Measurements from ENCODE around the gene RAB8A.

RAB8A gene

GRCh38 chr19:16111160-16111908, at the start of gene RAB8A:
Gene RAB8A (plus strand): TSS chr19:16111889. CDS start chr19:16111902, 13 bp downstream.
- peak; percentile 98 for DNase-seq (ENCODE audit: low read depth)

- no peak for DNase-seq (ENCODE audit: low read depth)
Measured at GRCh38 chr19:16061943-16062342, 49.7 kb upstream of the RAB8A start.

GRCh38 chr19:16062789-16063188, 48.9 kb upstream of the RAB8A start:
- DNase-seq (ENCODE audit: low read depth) = no peak

- DNase-seq (ENCODE audit: low read depth) = no peak
Measured at GRCh38 chr19:16064209-16064889, 47.3 kb upstream of the RAB8A start.

- no peak for DNase-seq (ENCODE audit: low read depth)
Measured at GRCh38 chr19:16066611-16067104, 45.0 kb upstream of the RAB8A start.

- no peak for DNase-seq (ENCODE audit: low read depth)
Measured at GRCh38 chr19:16067205-16067938, 44.3 kb upstream of the RAB8A start.

- no peak for DNase-seq (ENCODE audit: low read depth)
Measured at GRCh38 chr19:16068696-16069259, 42.9 kb upstream of the RAB8A start.

GRCh38 chr19:16069813-16070365, 41.8 kb upstream of the RAB8A start:
- no peak for DNase-seq (ENCODE audit: low read depth)

- peak; percentile 82 for DNase-seq (ENCODE audit: low read depth)
Measured at GRCh38 chr19:16070366-16070990, 41.2 kb upstream of the RAB8A start.

- DNase-seq (ENCODE audit: low read depth) = no peak
Measured at GRCh38 chr19:16071072-16071691, 40.5 kb upstream of the RAB8A start.

- DNase-seq (ENCODE audit: low read depth) = no peak
Measured at GRCh38 chr19:16073481-16073880, 38.2 kb upstream of the RAB8A start.

GRCh38 chr19:16073988-16074387, 37.7 kb upstream of the RAB8A start:
- no peak for DNase-seq (ENCODE audit: low read depth)

GRCh38 chr19:16074488-16075365, 37.0 kb upstream of the RAB8A start:
- no peak for DNase-seq (ENCODE audit: low read depth)

- no peak for DNase-seq (ENCODE audit: low read depth)
Measured at GRCh38 chr19:16075430-16076153, 36.1 kb upstream of the RAB8A start.

- DNase-seq (ENCODE audit: low read depth) = peak; percentile 85
Measured at GRCh38 chr19:16076154-16076957, 35.3 kb upstream of the RAB8A start, which contains the start of gene TPM4. Gene TPM4 (plus strand): TSS chr19:16076495. CDS start chr19:16076566, 71 bp downstream.

- no peak for DNase-seq (ENCODE audit: low read depth)
Measured at GRCh38 chr19:16076958-16077611, 34.6 kb upstream of the RAB8A start.

- DNase-seq (ENCODE audit: low read depth) = no peak
Measured at GRCh38 chr19:16077984-16078758, 33.5 kb upstream of the RAB8A start.

All from CMK (cell line).